Activated naive CD4-positive, alpha-beta T cell treated with anti-CD3 and anti-CD28 coated beads for 36 hours (primary cell): ENCODE data around the gene TBX18. TPM values are rescaled to one million over a fixed set of nuclear protein-coding genes. Genes with fewer than 3 reads are reported as not detected.

ENCODE experiments used
- CTCF ChIA-PET: fragments of 350-600 bp; sonication (Branson Sonifier 250); formaldehyde crosslinking; loops from one replicate; lab custom pipeline; 2021; ENCODE audit warnings: antibody characterized with exemption; lab: Charles Lee
- DNase-seq: peaks from one replicate; pipeline ENCODE4 v3.0.0-alpha.2; 2020
- H3K27ac Mint-ChIP-seq: one replicate; pipeline ENCODE4 v1.8.0; 2021; ENCODE audit warnings: mild to moderate bottlenecking, mixed read lengths
- H3K27me3 Mint-ChIP-seq: one replicate; pipeline ENCODE4 v1.8.0; 2021; ENCODE audit warnings: low read depth, mixed read lengths
- H3K36me3 Mint-ChIP-seq: one replicate; pipeline ENCODE4 v1.8.0; 2021; ENCODE audit warnings: low read depth, mixed read lengths
- H3K4me1 Mint-ChIP-seq: one replicate; pipeline ENCODE4 v1.8.0; 2021; ENCODE audit warnings: low read depth, mixed read lengths
- H3K4me3 Mint-ChIP-seq: one replicate; pipeline ENCODE4 v1.8.0; 2021; ENCODE audit warnings: mild to moderate bottlenecking, moderate library complexity, mixed read lengths
- H3K9me3 Mint-ChIP-seq: one replicate; pipeline ENCODE4 v1.8.0; 2021; ENCODE audit warnings: mixed read lengths
- intact Hi-C: fragments of 100-400 bp; cut with micrococcal nuclease; formaldehyde crosslinking; loops from one replicate; pipeline ENCODE4 v1.15.1; 2023
- total RNA-seq, 2 experiments: library from RNA; stranded (reverse); gene quantifications; one replicate each; pipeline ENCODE4 v1.2.3, GENCODE V29; 2021

Gene TBX18
- total RNA-seq, 2 experiments from 2014 or later = not detected

- intact Hi-C loops = no loop called here
- H3K27me3 Mint-ChIP-seq = no peaks in the 10 kb centered on the region
- no peak overlapping the region for H3K4me3 Mint-ChIP-seq
- no peaks in the 10 kb centered on the region for H3K36me3 Mint-ChIP-seq
- no peak for DNase-seq
- H3K4me1 Mint-ChIP-seq = no peaks in the 10 kb centered on the region
- CTCF ChIA-PET = no interaction called here
- H3K27ac Mint-ChIP-seq = no peak overlapping the region
- no peaks in the 10 kb centered on the region for H3K9me3 Mint-ChIP-seq
Observed at GRCh38 chr6:84652356-84653026, 111.9 kb downstream of the TBX18 start.

DNA sequence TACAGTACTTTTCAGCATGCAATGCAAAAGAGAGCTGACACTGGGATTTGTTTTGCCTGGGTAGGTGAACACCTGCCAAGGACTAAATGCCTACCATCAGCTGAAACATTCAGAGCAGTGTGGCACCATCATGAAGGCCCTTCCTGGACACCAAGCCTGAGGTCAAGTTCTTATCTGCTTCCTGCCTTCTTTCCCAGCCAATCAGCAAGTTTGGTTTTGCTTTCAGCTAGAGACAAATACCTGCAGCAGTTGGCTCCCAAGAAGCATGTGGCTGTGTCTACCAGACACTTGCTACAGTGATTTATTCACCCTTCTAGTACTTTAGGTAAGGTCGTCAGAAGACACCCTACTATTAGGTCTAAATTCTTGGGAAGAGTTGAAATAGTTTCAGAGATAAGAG is 112.8 kb downstream of the TBX18 start:
- intact Hi-C loops = no loop called here
- no peak overlapping the region for H3K4me3 Mint-ChIP-seq
- no peaks in the 10 kb centered on the region for H3K27me3 Mint-ChIP-seq
- DNase-seq = no peak
- no peaks in the 10 kb centered on the region for H3K9me3 Mint-ChIP-seq
- H3K36me3 Mint-ChIP-seq = no peaks in the 10 kb centered on the region
- no peak overlapping the region for H3K27ac Mint-ChIP-seq
- no peaks in the 10 kb centered on the region for H3K4me1 Mint-ChIP-seq
- CTCF ChIA-PET = no interaction called here

- Mint-ChIP-seq H3K4me1 (no peaks in the 10 kb centered on the region), H3K27me3 (no peaks in the 10 kb centered on the region), H3K9me3 (no peaks in the 10 kb centered on the region), H3K4me3 (no peak overlapping the region), H3K36me3 (no peaks in the 10 kb centered on the region), H3K27ac (no peak overlapping the region)
- CTCF ChIA-PET = no interaction called here
- intact Hi-C loops = no loop called here
- no peak for DNase-seq
Observed at GRCh38 chr6:84648444-84648843, 116.0 kb downstream of the TBX18 start.

GRCh38 chr6:84645563-84646266 is 118.7 kb downstream of the TBX18 start:
- intact Hi-C loops = no loop called here
- H3K9me3 Mint-ChIP-seq = no peaks in the 10 kb centered on the region
- DNase-seq = no peak
- CTCF ChIA-PET = interaction anchor here (1.0 kb wide), 1 partner anchor 21 kb away, joined by 3 read pairs; no protein-coding TSS in a partner anchor
- no peak overlapping the region for H3K4me3 Mint-ChIP-seq
- H3K4me1 Mint-ChIP-seq = no peaks in the 10 kb centered on the region
- no peaks in the 10 kb centered on the region for H3K36me3 Mint-ChIP-seq
- no peaks in the 10 kb centered on the region for H3K27me3 Mint-ChIP-seq
- no peak overlapping the region for H3K27ac Mint-ChIP-seq

- Mint-ChIP-seq H3K36me3 (no peaks in the 10 kb centered on the region), H3K27me3 (no peaks in the 10 kb centered on the region), H3K4me3 (no peak overlapping the region), H3K4me1 (no peaks in the 10 kb centered on the region), H3K9me3 (no peaks in the 10 kb centered on the region), H3K27ac (no peak overlapping the region)
- CTCF ChIA-PET = no interaction called here
- intact Hi-C loops = no loop called here
- DNase-seq = no peak
Observed at GRCh38 chr6:84645000-84645399, 119.4 kb downstream of the TBX18 start.

DNA sequence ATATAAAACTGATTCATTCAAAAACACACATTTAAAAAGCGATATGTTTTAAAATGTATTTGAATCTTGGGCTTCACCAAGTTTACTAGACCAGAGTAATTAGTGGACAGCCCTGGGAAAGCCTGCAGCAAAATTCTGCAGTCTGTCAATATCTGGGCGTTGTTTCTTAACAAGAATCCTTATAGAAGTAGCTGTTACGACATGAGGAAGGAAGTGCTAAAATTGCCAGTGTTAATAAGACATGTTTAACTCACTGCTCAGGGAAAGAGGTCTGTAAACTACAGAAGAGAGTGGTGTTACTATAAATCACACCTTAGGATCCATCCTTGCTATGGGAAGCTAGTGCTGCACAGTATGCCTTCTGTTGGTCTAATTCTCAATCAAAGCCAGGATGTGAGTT is 120.6 kb downstream of the TBX18 start:
- Mint-ChIP-seq H3K4me1 (no peaks in the 10 kb centered on the region), H3K4me3 (no peak overlapping the region), H3K27me3 (no peaks in the 10 kb centered on the region), H3K27ac (no peak overlapping the region), H3K9me3 (no peaks in the 10 kb centered on the region), H3K36me3 (no peaks in the 10 kb centered on the region)
- CTCF ChIA-PET = no interaction called here
- intact Hi-C loops = no loop called here
- no peak for DNase-seq

- no peaks in the 10 kb centered on the region for H3K4me1 Mint-ChIP-seq
- intact Hi-C loops = no loop called here
- no peak overlapping the region for H3K27ac Mint-ChIP-seq
- H3K27me3 Mint-ChIP-seq = no peaks in the 10 kb centered on the region
- CTCF ChIA-PET = no interaction called here
- no peak for DNase-seq
- peaks cover 4% of the 10 kb centered on the region for H3K9me3 Mint-ChIP-seq
- H3K36me3 Mint-ChIP-seq = no peaks in the 10 kb centered on the region
- H3K4me3 Mint-ChIP-seq = no peak overlapping the region
Observed at GRCh38 chr6:84641076-84641475, 123.3 kb downstream of the TBX18 start.

- no peak overlapping the region for H3K4me3 Mint-ChIP-seq
- H3K4me1 Mint-ChIP-seq = no peaks in the 10 kb centered on the region
- intact Hi-C loops = no loop called here
- H3K36me3 Mint-ChIP-seq = no peaks in the 10 kb centered on the region
- CTCF ChIA-PET = no interaction called here
- H3K9me3 Mint-ChIP-seq = peaks cover 4% of the 10 kb centered on the region
- H3K27ac Mint-ChIP-seq = no peak overlapping the region
- H3K27me3 Mint-ChIP-seq = no peaks in the 10 kb centered on the region
- DNase-seq = no peak
Observed at GRCh38 chr6:84639396-84639795, 125.0 kb downstream of the TBX18 start.

DNA sequence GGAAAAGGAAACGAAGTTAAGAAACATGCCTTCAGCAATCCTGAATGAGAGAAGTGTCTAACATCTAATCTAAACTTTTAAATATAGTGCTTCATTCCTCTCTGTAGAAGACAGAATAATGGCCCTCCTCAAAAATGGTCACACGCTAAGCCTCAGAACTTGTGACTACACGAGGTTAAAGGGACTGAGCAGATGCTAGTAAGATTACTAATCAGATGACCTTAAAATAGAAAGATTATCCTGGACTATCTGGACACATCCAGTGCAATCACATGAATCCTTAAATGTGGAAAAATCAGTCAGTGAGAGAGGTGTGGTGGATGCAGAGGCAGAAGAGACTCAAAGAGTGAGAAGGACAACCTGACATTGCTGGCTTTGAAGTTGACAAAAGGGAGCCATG is 126.1 kb downstream of the TBX18 start:
- peaks cover 6% of the 10 kb centered on the region for H3K9me3 Mint-ChIP-seq
- no peaks in the 10 kb centered on the region for H3K36me3 Mint-ChIP-seq
- CTCF ChIA-PET = no interaction called here
- no peaks in the 10 kb centered on the region for H3K27me3 Mint-ChIP-seq
- intact Hi-C loops = no loop called here
- no peak overlapping the region for H3K27ac Mint-ChIP-seq
- no peaks in the 10 kb centered on the region for H3K4me1 Mint-ChIP-seq
- no peak for DNase-seq
- no peak overlapping the region for H3K4me3 Mint-ChIP-seq
